NCI-H1048 (cell line): ENCODE data around the gene CCR2.

Experiments
- DNase-seq: peaks from one replicate; lab custom pipeline; 2025; lab: John Stamatoyannopoulos, UW

CCR2 gene

GRCh38 chr3:46354984-46355383 lies 1.1 kb downstream of the CCR2 start:
- DNase-seq: no peak

GRCh38 chr3:46356276-46356675 lies 2.4 kb downstream of the CCR2 start:
- DNase-seq: no peak

GRCh38 chr3:46356909-46357308 lies 3.0 kb downstream of the CCR2 start:
- DNase-seq: no peak

- no peak for DNase-seq
Measured at GRCh38 chr3:46358466-46358865, 4.6 kb downstream of the CCR2 start.

GRCh38 chr3:46359733-46360493 lies 6.0 kb downstream of the CCR2 start:
- DNase-seq: no peak

GRCh38 chr3:46360907-46361306 lies 7.0 kb downstream of the CCR2 start:
- no peak for DNase-seq

GRCh38 chr3:46361408-46362283 lies 7.7 kb downstream of the CCR2 start:
- DNase-seq: no peak

GRCh38 chr3:46365041-46365440 lies 11.1 kb downstream of the CCR2 start:
- DNase-seq: no peak

- no peak for DNase-seq
Measured at GRCh38 chr3:46365737-46366524, 12.0 kb downstream of the CCR2 start.

- no peak for DNase-seq
Measured at GRCh38 chr3:46367811-46368210, 13.9 kb downstream of the CCR2 start.

- no peak for DNase-seq
Measured at GRCh38 chr3:46368569-46368968, 14.7 kb downstream of the CCR2 start.

- no peak for DNase-seq
Measured at GRCh38 chr3:46369151-46369550, 15.2 kb downstream of the CCR2 start.

GRCh38 chr3:46369675-46370132 lies 15.8 kb downstream of the CCR2 start:
- no peak for DNase-seq

- no peak for DNase-seq
Measured at GRCh38 chr3:46370839-46371518, 17.1 kb downstream of the CCR2 start, which contains the start of gene CCR5. Gene CCR5 (plus strand): TSS chr3:46370946. CDS start chr3:46372903, 1,957 bp downstream.

- no peak for DNase-seq
Measured at GRCh38 chr3:46371519-46372340, 17.8 kb downstream of the CCR2 start.

GRCh38 chr3:46372492-46373359 lies 18.8 kb downstream of the CCR2 start:
- DNase-seq: no peak

GRCh38 chr3:46374755-46375154 lies 20.8 kb downstream of the CCR2 start:
- no peak for DNase-seq

GRCh38 chr3:46375218-46375617 lies 21.3 kb downstream of the CCR2 start:
- no peak for DNase-seq

GRCh38 chr3:46375814-46376213 lies 21.9 kb downstream of the CCR2 start:
- DNase-seq: no peak
